Progenitor cell of endocrine pancreas (in vitro differentiated cells): ENCODE results near the gene ATM. TPM values are rescaled to one million over a fixed set of nuclear protein-coding genes. Genes with fewer than 3 reads are reported as not detected.
"Not testable (repeated sequence)": the region's sequence is repeated elsewhere in the genome, so short reads cannot be mapped to it uniquely, and the experiment has no call there.

Experiments used
- DNase-seq: peaks from one replicate; pipeline ENCODE4 v3.0.0; 2021; ENCODE audit warnings: low spot score; ENCODE audit not compliant: unreplicated experiment
- H3K27ac Mint-ChIP-seq: 2 replicates; pipeline ENCODE4 v1.8.0; 2021; ENCODE audit warnings: mild to moderate bottlenecking, moderate library complexity, mixed read lengths
- H3K27me3 Mint-ChIP-seq: 2 replicates; pipeline ENCODE4 v1.8.0; 2021; ENCODE audit warnings: mixed read lengths
- H3K36me3 Mint-ChIP-seq: 2 replicates; pipeline ENCODE4 v1.8.0; 2022; ENCODE audit warnings: mixed read lengths; ENCODE audit not compliant: insufficient read depth
- H3K4me1 Mint-ChIP-seq: 2 replicates; pipeline ENCODE4 v1.8.0; 2021; ENCODE audit warnings: low read depth, mixed read lengths
- H3K4me3 Mint-ChIP-seq: 2 replicates; pipeline ENCODE4 v1.8.0; 2021; ENCODE audit warnings: low read depth, mild to moderate bottlenecking, moderate library complexity, mixed read lengths
- H3K9me3 Mint-ChIP-seq: 2 replicates; pipeline ENCODE4 v1.8.0; 2021; ENCODE audit warnings: low read depth, mixed read lengths
- CTCF ChIP-seq: fragments of 200-600 bp; sonication (generic); IDR thresholded peaks from one replicate; pipeline ENCODE4 v1.5.0; 2021; ENCODE audit warnings: antibody characterized with exemption, mild to moderate bottlenecking; ENCODE audit not compliant: unreplicated experiment
- total RNA-seq: library from RNA; stranded (reverse); gene quantifications from 2 replicates; pipeline ENCODE4 v1.2.1, GENCODE V29; 2021

ATM gene
- total RNA-seq, 1 donor from 2014 or later, result 79.2 TPM

- TF ChIP-seq CTCF, result no peak
- H3K4me1 Mint-ChIP-seq, result peaks cover 2% of the 10 kb centered on the region
- H3K36me3 Mint-ChIP-seq, result no peaks in the 10 kb centered on the region
- no peaks in the 10 kb centered on the region for H3K27me3 Mint-ChIP-seq
- no peak overlapping the region for H3K4me3 Mint-ChIP-seq
- no peaks in the 10 kb centered on the region for H3K9me3 Mint-ChIP-seq
- H3K27ac Mint-ChIP-seq, result no peak overlapping the region
- no peak for DNase-seq
Observed at GRCh38 chr11:108392353-108392752, 169.5 kb downstream of the ATM start.

- Mint-ChIP-seq H3K27me3 (no peaks in the 10 kb centered on the region), H3K27ac (no peak overlapping the region)
- no peak for TF ChIP-seq CTCF
Observed at GRCh38 chr11:108393046-108393445, 170.2 kb downstream of the ATM start.

GRCh38 chr11:108394744-108395284, 171.9 kb downstream of the ATM start:
- Mint-ChIP-seq H3K4me1 (peaks cover 3% of the 10 kb centered on the region), H3K4me3 (no peak overlapping the region), H3K27me3 (no peaks in the 10 kb centered on the region), H3K9me3 (no peaks in the 10 kb centered on the region), H3K27ac (no peak overlapping the region), H3K36me3 (no peaks in the 10 kb centered on the region)
- TF ChIP-seq CTCF, result no peak
- DNase-seq, result no peak

More at GRCh38 chr11:108393046-108393445, 170.2 kb downstream of the ATM start:
- Mint-ChIP-seq H3K4me3 (no peak overlapping the region), H3K36me3 (no peaks in the 10 kb centered on the region), H3K9me3 (no peaks in the 10 kb centered on the region), H3K4me1 (peaks cover 3% of the 10 kb centered on the region)
- DNase-seq, result no peak

DNA sequence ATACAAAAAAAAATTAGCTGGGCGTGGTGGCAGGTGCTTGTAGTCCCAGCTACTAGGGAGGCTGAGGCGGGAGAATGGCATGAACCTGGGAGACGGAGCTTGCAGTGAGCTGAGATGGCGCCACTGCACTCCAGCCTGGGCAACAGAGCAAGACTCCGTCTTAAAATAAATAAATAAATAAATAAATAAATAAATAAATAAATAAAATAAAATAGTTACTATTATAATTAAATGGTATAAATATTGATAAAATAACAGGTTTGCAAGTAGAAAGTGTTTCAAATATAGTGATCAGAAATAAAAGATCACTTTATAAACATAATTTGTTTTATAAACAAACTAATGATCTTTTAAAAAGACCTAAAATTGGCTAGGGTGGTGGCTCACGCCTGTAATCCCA, 173.8 kb downstream of the ATM start:
- H3K9me3 Mint-ChIP-seq, DNase-seq, H3K4me3 Mint-ChIP-seq, H3K27ac Mint-ChIP-seq, H3K27me3 Mint-ChIP-seq, H3K36me3 Mint-ChIP-seq: not testable (repeated sequence)
- H3K4me1 Mint-ChIP-seq, result peaks cover 19% of the 10 kb centered on the region

DNA sequence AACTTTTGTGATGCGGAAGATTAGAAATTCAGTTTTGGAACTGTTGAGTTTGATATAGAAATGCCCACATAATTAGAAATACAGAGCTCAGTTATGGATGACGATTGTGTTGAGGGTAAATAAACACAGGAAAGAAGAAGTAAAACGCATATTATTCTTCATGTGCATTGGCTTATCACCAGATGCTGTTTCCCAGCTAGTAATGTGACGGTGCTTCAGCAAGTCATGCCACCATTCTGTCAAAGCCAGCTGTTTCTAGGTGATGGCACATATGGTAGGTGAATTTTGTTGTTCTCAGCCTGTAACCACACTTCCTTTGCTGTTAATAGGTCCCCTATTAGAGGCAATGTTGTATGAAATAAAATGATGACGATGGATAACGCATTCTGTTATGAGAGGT, 175.6 kb downstream of the ATM start:
- no peak for DNase-seq
- Mint-ChIP-seq H3K27ac (no peak overlapping the region), H3K4me1 (peaks cover 27% of the 10 kb centered on the region), H3K9me3 (peaks cover 4% of the 10 kb centered on the region), H3K27me3 (no peaks in the 10 kb centered on the region), H3K4me3 (no peak overlapping the region), H3K36me3 (no peaks in the 10 kb centered on the region)
- TF ChIP-seq CTCF, result no peak

- peaks cover 7% of the 10 kb centered on the region for H3K9me3 Mint-ChIP-seq
- H3K27ac Mint-ChIP-seq, result peak overlapping the region; percentile 94
- no peak for DNase-seq
- H3K36me3 Mint-ChIP-seq, result no peaks in the 10 kb centered on the region
- H3K27me3 Mint-ChIP-seq, result no peaks in the 10 kb centered on the region
- no peak overlapping the region for H3K4me3 Mint-ChIP-seq
- TF ChIP-seq CTCF, result no peak
- H3K4me1 Mint-ChIP-seq, result peaks cover 31% of the 10 kb centered on the region
Observed at GRCh38 chr11:108402241-108402640, 179.4 kb downstream of the ATM start.
